NOMO-1 treated with dmso at 0.1 percent for 144 hours (cell line): Measurements from ENCODE around the gene POLR2C.

ENCODE experiments used
- DNase-seq: peaks from one replicate; lab custom pipeline; 2025; ENCODE audit not compliant: unreplicated experiment; lab: John Stamatoyannopoulos, UW

POLR2C gene

DNA sequence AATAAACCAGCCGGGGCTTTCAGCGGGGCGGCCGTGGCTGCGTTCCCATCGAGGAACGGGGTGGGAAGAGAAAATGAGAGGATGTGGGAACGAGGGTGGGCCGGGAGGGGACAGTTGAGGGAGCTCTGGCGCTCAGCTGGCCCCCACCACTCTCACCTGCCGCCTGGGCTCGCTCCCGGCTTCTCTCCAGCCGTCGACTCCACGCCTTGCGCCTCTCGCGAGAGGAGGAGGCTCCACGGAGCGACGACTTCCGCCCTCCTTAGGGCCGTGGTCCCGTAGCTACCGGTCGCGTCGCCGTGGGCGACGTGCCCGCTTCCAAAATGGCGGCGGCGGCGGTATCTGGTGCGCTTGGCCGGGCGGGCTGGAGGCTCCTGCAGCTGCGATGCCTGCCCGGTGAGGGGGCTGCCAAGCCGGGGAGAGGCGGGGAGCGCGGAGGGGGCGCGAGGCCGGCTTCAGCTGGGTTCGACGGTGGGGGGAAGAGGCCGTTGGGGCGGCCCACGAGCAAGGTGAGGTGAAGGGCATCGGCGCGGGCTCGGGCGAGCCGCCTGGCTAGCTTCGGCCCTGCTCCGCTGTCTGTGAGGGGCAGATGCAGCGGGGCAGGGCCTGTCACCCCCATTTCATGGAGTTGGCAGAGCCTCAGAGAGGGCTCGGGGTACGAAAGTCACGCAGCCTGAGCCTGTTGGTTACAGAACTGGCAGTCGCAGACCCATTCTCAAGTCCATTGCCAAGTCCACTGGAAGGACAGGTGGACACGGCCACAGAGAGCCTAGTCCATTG is 15.1 kb upstream of the POLR2C start, which contains the start of the genes CIAPIN1 and COQ9:
Gene CIAPIN1 (minus strand): TSS at position 200 of the 777 bp plus-strand sequence. CDS start 6,457 bp downstream, outside the sequence.
Gene COQ9 (plus strand): TSS at position 294 of the 777 bp plus-strand sequence. CDS start 27 bp downstream, at position 321.
- peak; percentile 84 for DNase-seq

DNA sequence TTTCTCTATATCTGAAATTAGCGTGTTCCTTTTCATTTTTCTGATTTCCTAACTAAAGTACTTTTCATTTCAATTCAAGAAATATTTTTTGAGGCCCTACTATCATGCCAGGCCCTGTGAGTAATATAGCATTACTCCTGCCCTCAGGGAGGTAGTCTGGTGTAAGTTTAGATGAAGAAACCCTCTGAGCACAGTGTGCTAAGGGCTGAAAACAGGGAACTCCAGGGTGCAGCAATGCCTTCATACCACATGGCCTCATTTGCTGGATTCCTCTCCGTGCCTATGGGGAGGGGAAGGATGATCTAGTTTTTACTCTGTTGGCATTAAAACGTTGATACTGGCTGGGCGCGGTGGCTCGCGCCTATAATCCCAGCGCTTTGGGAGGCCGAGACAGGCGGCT is 10.5 kb upstream of the POLR2C start:
- DNase-seq, result no peak

DNA sequence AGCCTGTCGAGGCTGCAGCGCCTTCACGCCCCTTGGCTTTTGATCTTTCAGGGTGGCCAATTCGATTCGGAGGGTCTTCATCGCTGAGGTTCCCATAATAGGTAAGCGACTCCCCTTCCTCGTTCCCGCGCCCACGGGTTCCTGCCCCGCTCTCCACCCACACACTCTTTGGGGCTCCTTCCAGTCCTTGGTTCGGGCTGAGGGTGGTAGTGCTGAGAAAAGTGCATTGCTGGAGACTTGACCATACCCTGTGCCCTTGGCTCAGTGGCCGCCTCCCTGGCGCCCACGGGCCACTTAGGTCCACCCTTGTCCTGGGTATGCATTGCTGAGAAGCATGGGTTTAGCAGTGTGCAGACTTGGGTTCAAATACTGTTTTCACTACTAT is 491 bp downstream of the POLR2C start:
- DNase-seq, result no peak

DNA sequence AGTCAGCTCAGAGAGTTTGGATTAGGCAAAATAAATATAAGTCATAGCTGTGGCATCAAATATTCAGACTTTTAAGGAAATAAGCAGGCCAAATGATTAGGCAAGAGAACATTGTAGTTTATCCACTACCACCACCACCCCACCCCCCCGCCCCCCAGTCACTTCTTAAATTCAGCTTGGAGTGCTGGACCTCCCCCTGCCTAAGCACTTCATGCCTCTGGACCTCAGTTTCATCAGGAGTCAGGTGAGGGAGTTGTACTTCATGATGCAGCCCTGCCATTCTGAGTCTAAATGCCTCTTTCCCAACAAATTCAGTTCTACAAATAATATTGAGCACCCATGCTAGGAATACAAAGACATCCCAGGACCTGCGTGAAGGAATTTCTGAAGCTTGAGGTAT is 2.0 kb downstream of the POLR2C start:
- no peak for DNase-seq

DNA sequence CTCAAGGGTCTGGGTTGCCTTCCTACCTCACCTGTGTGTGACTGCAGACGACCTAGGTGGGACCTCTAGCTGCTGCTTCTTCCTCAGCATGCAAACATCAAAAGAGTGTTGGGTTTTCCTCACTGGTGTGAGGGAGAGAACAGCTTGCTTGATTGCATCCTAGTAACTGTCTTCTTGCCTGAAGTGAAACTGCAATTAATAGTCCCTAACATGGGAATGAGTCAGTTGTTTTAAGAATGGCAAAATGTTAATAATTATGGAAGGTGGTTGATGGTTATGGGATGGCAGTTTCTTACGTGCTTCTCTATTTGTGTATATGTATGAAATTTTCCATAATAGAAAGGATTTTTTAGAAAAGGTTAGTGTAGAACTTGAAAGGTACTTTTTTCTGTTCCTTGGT is 5.9 kb downstream of the POLR2C start:
- no peak for DNase-seq

DNA sequence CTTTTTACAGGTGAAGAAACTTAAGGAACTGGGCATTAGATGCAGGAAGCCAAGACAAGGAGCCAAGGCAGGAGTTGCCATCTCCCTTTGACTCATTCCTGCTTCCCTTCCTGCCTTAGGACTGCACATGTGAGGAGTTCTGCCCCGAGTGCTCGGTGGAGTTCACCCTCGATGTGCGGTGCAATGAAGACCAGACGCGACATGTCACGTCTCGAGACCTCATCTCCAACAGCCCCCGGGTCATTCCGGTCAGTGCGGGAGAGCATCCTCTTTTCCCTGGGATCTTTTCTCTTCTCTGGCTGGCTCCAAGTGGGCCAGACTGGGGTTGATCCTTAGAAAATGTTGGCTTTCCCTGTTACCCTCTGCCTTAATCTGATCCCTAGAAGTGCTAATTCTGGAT is 6.6 kb downstream of the POLR2C start:
- DNase-seq, result no peak

DNA sequence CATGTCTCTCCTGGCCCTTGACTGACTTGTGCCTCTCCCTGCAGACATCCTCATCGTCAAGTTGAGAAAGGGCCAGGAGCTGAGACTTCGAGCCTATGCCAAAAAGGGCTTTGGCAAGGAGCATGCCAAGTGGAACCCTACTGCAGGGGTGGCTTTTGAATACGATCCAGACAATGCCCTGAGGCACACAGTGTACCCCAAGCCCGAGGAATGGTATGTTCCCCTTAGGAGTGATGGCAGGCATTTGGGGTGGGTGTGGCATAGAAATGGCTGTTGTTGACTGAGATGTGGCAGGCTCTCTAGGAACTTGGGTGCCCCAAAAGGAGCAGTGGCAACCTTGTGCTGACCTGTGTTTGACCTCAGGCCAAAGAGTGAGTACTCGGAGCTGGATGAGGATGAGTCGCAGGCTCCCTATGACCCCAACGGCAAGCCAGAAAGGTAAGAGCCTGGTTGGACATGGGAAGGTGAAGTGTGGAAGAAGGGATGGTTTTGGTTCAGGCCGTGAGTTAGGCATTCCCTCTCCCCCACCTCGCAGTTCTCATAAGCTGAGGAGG is 7.5 kb downstream of the POLR2C start:
- no peak for DNase-seq

DNA sequence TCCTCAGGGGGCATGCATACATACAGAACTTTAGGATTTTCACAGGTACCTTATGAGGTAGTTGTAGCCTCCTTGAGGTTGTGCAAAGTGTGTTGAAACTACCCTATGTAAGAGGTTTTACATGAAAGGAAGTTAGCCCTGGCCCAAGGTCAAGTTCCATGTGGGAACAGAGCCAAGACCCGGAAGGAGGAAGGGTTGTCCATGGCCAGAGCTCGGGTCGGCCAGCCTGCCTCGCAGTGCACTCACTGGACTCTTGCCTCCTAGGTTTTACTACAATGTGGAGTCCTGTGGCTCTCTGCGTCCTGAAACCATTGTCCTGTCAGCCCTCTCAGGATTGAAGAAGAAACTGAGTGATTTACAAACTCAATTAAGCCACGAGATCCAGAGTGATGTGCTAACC is 8.2 kb downstream of the POLR2C start:
- DNase-seq, result no peak

DNA sequence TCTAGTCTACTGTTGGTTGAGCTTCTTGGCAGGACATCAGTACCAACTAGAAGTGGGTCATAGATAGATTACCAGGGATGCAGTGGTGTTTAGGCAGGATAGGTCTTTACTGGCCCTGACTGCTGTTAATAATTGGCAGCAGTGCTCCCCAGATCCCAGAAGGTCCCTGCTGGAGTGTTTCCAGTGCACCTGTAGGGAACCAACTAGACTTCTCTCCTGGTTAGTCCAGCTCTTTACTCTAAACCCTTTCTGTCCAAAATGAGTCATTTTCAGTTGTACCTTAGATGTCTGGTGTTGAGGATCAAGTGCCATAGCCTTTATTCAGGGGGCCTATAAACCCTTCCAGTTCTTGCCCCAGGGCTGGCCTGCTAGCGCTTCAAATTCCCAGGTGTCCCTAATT is 8.7 kb downstream of the POLR2C start:
- no peak for DNase-seq

DNA sequence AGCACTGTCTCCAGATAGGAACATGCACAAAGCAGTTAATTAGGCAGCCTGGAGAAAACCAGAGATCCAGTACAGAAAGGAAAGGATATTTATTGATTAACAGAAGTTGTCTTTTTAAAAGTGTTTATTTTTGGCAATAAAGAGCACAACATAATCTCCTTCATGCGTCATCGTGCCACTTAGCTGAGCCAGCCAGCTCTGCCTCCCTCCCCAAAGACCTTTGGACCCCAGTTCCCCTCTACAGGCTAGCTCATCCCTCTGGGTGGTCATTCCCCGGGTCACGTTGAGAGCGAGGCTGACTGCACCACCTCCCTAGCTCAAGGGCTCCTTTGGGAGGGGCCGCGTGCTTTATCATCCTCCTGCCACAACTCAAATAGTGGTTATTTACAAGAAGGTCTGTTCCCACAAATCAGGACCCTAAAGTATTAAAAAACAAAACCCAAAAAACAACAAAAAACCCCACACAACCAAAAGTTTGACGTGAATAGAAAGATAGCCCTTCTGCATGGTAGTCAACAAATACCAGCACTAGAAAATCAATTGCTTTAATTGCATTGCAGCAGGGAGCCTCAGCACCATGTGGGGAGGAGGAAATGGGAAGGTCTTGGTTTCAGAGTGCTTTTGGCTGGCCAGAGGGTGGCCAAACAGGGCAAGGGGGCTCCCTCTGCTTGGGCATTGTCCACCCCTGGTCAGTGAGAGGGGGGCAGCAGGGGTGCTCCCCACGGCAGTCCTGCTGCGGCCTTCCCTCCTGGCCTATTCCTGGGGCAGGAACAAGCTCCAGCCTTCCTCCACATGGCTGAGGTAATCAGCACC is 9.6 kb downstream of the POLR2C start:
- no peak for DNase-seq

DNA sequence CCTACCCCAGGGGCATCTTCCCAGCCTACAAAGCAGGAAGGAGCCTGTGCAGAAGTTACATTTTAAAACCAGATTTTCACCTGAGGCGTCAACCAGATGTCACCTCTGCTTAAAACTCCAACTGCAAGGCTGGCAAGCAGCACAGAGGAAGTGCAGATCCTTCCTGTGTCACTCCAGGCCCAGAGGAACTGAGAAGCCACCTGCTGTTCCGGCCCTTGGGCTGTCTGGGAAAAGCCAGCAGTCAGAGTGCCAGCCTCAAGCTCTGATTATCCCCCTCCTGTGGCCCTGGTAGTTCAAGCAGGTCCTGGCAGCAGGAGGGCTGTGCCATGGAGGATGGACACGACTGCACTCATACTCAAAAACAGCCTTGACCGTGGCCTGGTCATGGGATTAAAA is 10.2 kb downstream of the POLR2C start:
- DNase-seq, result no peak

DNA sequence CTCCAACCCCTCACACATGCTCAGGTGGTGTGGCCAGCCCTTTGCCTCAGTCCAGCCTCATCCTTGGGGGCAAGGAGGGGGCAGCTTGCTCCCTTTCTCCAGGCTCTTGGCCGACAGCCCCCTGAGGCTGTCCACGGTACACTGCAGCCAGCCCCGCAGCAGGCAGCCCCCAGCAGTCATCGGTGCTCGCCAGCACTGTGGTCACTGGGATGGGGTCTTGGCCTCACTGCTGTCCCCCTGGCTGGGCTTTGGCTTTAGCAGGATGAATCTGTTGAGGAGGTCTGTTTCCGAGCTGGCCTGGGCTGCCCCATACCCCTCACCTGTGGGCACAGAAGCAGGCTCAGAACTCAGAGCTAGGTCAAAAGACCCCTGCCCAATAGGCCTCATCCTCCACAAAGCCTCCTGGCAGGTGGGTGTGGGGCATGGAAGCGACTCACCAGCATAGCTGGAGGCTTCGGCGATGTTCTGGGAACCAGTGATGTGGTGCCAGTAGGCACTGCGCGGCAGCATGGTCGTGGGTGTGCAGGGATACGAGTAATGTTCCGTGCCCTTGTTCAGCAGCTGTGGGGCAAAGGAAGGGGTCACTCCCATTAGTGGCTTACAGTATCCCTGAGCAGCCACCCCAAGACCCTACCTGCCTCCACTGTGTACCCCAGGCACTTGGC is 10.8 kb downstream of the POLR2C start:
- no peak for DNase-seq

DNA sequence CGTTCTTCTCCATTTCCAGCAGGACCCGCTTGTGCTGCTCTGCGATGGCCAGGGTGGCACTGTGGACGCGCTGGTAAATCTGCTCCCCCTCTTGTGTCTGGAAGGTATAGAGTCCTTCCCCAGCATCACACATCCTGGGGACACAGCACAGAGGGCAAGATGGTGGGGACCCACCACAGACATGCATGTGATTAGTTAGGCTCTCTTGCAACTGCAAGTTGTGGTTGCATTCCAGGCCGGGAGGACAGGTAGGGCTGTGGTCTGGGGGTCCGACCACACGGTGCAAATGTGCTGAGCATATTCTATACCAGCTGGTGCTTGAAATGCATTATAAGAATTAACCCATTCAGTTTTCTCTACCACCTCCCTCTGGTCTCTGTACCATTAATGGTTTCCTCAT is 11.4 kb downstream of the POLR2C start:
- DNase-seq, result no peak

DNA sequence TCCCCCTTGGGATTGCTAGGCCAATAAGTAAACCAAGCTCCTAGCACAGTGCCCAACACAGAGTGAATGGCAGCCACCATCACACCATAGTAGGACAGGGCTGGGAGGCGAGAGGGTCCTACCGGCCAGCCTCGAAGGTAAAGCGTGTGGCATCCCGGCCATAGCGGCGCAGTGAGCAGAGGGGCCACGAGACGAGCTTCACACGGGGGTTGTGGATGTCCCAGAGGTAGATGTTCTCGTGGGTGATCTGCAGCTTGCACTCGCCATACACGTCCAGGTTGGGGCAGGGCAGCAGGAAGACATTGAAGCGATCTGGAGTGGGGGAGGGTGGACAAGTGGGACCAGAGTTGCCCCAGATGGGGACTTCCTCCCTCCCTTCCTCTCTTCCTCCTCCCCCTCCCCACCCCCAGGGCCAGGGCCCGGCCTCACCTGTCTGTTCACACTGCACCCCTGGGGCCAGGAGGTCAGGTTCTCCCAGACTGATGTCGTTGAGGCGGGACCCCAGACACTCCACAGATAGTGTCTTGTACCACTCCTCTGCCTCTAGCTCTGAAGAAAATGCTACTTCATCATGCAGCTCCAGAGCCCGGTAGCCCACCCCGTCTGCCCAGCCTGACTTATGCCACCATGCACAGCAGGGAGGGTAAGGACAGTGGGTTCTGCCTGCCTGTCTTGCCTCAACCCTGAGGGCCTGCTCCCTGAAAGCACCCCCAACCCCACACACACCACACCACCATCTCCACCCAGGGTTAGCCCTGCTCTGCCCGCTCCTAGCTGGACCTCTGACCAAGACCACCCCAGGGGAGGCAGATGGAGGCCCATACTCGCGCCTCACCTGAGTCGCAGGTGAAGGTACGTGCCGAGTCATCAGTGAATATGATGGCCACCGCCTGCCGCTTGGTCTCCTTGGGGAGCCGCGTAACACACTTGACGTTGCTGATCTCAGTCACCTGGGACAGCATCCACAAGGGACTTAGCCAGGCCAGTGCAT is 12.5 kb downstream of the POLR2C start:
- no peak for DNase-seq

DNA sequence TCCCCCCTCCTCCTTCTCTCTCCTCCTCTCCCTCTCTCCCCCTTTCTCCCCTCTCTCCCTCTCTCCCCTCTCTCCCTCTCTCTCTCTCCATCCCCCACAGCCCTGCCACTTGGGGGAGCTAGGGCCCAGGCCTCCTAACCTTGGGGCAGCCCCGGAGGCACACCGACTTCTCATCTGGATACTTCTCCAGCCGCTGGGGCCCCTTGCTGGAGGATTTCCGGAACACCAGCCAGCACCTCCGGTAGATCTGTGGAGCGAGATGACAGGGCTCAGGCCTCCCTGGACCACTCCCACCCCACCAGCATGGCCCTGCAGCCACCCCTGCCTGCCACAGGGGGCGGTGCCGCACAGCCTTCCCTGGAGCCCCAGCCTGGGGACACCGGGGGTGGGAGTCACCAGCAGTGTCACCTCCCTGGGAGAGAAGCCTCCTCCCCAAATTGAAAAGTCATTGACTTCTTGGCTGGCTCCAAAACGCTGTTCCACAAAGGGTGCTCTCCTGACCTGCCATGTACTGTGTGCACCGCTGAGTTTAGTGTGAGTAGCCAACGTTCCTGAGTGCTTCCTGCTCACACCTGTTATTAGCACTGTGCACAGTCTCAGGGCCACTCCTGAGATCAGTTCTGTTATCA is 13.3 kb downstream of the POLR2C start:
- DNase-seq, result peak; percentile 64

DNA sequence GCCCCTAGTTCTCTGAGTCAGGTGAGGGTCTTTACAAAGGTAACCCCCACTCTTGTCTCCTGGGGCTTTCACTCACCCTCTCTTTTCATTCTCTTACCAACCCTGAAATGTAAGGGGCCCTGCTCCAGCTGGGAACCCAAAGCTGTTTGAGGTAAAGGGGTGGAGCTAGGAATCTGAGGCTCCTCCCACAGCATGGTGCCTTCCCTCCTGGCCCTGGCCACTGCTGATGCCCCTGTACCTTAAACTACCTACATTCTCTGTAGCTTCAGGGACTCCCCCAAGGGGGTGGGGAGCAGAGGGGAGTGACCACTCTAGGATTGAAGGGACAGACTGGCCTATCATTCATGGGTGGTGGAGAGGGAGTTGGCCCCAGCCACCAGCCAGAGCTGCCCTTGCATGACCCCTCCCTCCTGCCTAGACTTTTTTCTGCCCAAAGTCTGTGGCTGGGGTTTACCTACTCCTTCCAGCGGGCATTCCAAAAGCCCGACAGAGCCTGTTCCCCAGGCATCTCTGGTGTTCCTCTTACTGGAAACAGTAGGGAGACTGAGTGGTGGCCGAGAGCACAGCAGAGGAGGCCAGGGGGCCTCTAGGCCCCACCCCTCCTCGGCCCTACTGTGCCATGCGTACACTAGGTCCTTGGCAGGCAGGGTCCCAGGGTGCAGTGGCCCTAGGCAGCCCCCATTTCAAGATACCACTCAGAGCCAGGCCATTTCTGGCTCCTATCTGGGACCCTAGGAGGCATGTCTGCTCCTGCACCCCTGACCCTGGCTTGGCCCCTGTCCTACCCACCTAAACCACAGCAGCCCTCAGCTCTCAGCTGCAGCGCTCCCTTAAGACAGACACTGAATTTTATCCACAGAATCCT is 14.3 kb downstream of the POLR2C start:
- no peak for DNase-seq

DNA sequence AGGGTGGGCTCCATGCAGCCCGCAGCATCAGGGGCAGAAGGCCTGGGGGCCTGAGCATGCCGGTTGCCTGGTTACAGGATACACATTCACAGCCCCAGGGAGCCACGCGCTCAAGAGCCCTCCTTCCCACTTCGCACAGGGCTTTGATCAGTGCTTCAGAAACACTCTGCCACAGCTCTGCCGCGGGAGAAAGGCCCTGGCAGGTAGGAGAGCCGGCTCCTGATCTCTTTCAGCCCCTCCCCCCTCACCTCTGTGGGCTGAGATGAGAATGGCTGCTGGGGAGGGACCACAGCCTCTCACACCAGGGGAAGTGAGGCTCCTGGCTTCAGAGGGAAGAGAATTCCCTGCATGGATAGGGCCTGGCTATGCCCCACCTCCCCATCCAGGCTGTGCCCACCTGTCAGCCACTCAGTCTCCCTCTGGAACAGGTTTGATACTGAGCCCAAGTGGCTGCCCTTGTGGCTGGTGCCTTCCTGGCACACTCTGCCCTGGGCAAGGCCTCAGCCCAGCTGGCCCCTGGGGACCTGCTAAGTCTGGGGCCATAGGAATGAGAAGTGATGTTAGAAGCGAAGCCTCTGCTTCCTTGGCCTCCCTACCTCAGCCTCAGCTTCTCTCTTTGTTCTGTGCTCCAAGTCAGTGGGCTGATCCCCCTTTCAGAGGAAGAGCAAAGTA is 15.2 kb downstream of the POLR2C start:
- DNase-seq, result no peak
